ENCODE results near the gene ATP6V1G1.

The ATP6V1G1 gene

DNA sequence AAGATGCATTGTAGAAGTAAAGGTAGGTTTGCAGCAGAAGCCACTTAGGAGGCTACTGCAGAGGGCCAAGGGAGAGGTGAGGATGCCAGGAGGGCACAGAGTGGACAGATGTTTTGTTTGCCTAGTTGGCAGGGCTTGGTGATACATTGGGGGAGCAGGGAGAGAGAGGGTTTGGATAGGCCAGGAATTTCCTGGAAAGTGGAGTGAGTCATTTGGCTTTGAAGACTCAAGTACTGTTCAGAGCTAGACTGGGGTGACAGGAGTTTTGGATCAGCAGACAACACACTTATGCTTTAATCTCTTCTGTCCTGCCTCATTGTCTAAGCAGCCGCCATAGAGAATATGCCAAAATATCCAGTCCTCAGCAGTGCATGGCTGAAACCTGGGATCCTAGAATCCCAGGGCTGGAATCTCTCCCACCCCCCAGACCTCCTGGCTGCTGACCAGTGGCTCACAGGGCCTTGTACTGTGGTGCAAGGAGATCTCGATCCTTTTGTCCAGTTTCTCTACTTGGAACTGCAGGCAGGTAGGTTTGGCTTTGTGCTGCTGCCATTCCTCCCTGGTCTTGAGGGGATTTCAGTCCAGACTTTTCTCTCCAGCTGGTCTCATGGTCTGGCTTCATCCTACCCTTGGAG lies 34.5 kb downstream of the ATP6V1G1 start:
- Histone ChIP-seq H3K4me3 (ENCODE audit: low read depth in 1 of 2, low read length in 2 of 2) (no peak overlapping the region), H3K4me1 (ENCODE audit: control insufficient read depth in 1 of 2, insufficient read depth in 2 of 2, low read length in 2 of 2) (peaks cover 0 to 3% of the 10 kb centered on the region in 2 donors), H3K36me3 (ENCODE audit: control insufficient read depth in 1 of 2, insufficient read depth in 2 of 2, low read length in 2 of 2) (peaks cover 0 to 16% of the 10 kb centered on the region in 2 donors), H3K9ac (ENCODE audit: low read depth in 1 of 2, low read length in 2 of 2) (no peak overlapping the region), H3K27ac (ENCODE audit: low read depth, low read length) (no peak overlapping the region), H3K9me3 (ENCODE audit: control insufficient read depth in 1 of 2, low read length in 2 of 2) (no peaks in the 10 kb centered on the region), H3K27me3 (ENCODE audit: control insufficient read depth in 1 of 2, insufficient read depth in 2 of 2, low read length in 2 of 2) (no peaks in the 10 kb centered on the region)

DNA sequence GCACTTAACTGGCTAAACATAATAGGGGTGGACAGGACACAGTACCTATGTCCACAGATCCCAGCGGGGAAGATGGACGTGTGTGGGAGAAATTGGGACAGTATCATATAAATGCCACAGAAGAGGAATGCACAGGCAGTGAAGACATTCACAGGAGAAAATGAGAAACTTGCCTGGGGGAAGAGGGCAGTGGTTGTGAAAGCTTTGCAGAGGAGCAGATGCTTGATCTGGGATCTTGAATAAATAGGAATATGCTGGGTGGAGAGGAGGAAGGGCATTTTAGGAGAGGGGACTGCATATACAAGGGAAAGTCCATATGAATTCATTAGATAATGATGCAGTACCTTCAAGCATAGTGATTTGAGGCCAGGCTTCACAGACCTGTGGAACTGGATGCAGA lies 37.1 kb downstream of the ATP6V1G1 start:
- no peaks in the 10 kb centered on the region for H3K4me1 ChIP-seq (ENCODE audit: control insufficient read depth in 1 of 2, insufficient read depth in 2 of 2, low read length in 2 of 2)
- no peaks in the 10 kb centered on the region for H3K9me3 ChIP-seq (ENCODE audit: control insufficient read depth in 1 of 2, low read length in 2 of 2)
- peaks cover 0 to 38% of the 10 kb centered on the region in 2 donors for H3K36me3 ChIP-seq (ENCODE audit: control insufficient read depth in 1 of 2, insufficient read depth in 2 of 2, low read length in 2 of 2)
- no peak overlapping the region for H3K9ac ChIP-seq (ENCODE audit: low read depth in 1 of 2, low read length in 2 of 2)
- no peak overlapping the region for H3K27ac ChIP-seq (ENCODE audit: low read depth, low read length)
- no peaks in the 10 kb centered on the region for H3K27me3 ChIP-seq (ENCODE audit: control insufficient read depth in 1 of 2, insufficient read depth in 2 of 2, low read length in 2 of 2)
- H3K4me3 ChIP-seq (ENCODE audit: low read depth in 1 of 2, low read length in 2 of 2), result no peak overlapping the region

DNA sequence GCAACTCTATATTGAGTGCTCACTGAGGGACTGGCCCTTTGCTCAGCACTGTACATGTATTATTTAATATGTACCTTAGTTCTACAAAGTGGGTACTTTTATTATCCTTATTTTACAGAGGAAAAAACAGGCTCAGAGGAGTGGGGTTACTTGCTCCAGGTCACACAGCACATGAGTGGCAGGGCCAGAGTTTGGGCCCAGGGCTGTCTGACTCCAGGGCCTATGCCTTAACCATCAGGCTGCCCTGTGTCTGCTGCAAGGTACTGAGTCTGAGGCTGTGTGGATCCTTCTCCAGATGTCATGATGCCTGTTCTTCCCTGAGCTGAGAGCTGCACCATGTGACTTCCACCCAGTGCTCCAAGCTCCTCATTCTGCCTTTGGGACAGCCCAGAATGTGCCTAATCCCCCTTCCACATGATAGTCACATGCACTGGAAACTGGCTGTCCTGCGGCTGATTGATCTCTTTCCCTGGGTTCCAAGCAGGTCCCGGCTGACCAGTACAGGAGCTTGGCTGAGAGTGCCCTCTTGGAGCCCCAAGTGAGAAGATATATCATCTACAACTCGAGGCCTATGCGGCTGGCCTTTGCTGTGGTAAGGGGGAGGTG lies 38.9 kb downstream of the ATP6V1G1 start:
- no peak overlapping the region for H3K9ac ChIP-seq (ENCODE audit: low read depth in 1 of 2, low read length in 2 of 2)
- H3K4me3 ChIP-seq (ENCODE audit: low read depth in 1 of 2, low read length in 2 of 2), result no peak overlapping the region
- H3K27me3 ChIP-seq (ENCODE audit: control insufficient read depth in 1 of 2, insufficient read depth in 2 of 2, low read length in 2 of 2), result no peaks in the 10 kb centered on the region
- peaks cover 0 to 50% of the 10 kb centered on the region in 2 donors for H3K36me3 ChIP-seq (ENCODE audit: control insufficient read depth in 1 of 2, insufficient read depth in 2 of 2, low read length in 2 of 2)
- H3K4me1 ChIP-seq (ENCODE audit: control insufficient read depth in 1 of 2, insufficient read depth in 2 of 2, low read length in 2 of 2), result no peaks in the 10 kb centered on the region
- no peak overlapping the region for H3K27ac ChIP-seq (ENCODE audit: low read depth, low read length)
- no peaks in the 10 kb centered on the region for H3K9me3 ChIP-seq (ENCODE audit: control insufficient read depth in 1 of 2, low read length in 2 of 2)

DNA sequence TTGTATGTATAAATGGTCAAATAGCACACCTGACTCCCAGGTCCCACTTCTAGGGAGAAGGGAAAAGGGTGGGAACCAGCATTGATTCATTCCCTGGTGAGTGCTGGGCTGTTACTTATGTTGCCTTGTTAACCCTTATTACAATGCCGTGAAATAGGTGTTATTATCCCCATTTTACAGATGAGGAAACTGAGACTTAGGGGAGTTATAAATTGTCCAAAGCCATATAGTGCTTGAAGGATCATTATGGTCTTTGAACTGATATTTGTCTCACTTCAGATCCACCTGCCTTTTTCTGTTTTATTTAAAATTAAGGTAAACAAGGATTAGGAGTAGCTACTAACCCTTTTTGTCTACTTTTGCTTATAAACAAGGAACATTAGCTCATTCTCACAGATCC lies 40.0 kb downstream of the ATP6V1G1 start:
- Histone ChIP-seq H3K27me3 (ENCODE audit: control insufficient read depth in 1 of 2, insufficient read depth in 2 of 2, low read length in 2 of 2) (no peaks in the 10 kb centered on the region), H3K9me3 (ENCODE audit: control insufficient read depth in 1 of 2, low read length in 2 of 2) (no peaks in the 10 kb centered on the region), H3K27ac (ENCODE audit: low read depth, low read length) (no peak overlapping the region), H3K36me3 (ENCODE audit: control insufficient read depth in 1 of 2, insufficient read depth in 2 of 2, low read length in 2 of 2) (peaks cover 2 to 55% of the 10 kb centered on the region in 2 donors), H3K4me3 (ENCODE audit: low read depth in 1 of 2, low read length in 2 of 2) (no peak overlapping the region), H3K4me1 (ENCODE audit: control insufficient read depth in 1 of 2, insufficient read depth in 2 of 2, low read length in 2 of 2) (no peaks in the 10 kb centered on the region), H3K9ac (ENCODE audit: low read depth in 1 of 2, low read length in 2 of 2) (no peak overlapping the region)

DNA sequence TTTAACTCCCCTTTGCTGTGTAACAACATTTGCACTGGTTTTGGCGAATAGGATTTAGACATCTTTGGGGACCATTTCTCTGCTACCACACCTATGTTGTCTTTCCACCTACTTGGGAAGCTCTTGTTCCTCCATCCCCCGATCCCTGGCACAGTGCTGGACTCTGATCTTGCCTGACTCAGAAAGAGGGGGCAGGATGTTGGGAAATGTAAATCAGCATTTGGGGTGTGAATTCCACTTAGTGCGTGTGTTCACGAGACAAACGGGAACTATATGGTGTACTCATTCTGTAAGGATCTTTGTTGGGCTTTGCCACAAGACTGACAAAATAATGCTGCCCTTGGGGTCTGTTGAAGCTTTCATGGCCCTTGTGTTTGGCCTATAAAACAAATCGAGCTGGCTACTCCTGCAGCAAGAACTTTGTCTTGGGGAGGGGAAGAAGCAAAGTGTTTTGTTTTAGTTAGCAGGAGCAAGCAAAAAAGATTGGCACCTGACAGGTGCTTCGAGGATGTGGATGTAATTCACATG lies 42.1 kb downstream of the ATP6V1G1 start:
- no peak overlapping the region for H3K27ac ChIP-seq (ENCODE audit: low read depth, low read length)
- H3K36me3 ChIP-seq (ENCODE audit: control insufficient read depth in 1 of 2, insufficient read depth in 2 of 2, low read length in 2 of 2), result peaks cover 14 to 63% of the 10 kb centered on the region in 2 donors
- no peaks in the 10 kb centered on the region for H3K4me1 ChIP-seq (ENCODE audit: control insufficient read depth in 1 of 2, insufficient read depth in 2 of 2, low read length in 2 of 2)

DNA sequence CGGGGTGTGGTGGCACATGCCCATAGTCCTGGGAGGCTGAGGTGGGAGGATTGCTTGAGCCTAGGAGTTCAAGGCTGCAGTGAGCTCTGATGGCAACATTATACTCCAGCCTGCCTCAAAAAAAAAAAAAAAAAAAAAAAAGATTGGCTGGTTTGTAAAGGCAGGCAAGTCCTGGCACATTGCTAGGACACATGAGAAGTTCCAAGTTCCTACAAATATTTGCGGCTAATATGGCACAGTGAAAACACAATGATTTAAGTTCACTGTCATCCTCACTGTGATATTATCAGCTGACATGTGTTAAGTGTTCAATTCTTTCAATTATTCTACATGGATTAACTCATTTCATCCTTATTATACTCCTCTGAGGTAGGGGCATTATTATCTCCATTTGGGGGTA lies 43.6 kb downstream of the ATP6V1G1 start:
- H3K36me3 ChIP-seq (ENCODE audit: control insufficient read depth in 1 of 2, insufficient read depth in 2 of 2, low read length in 2 of 2), result peaks cover 16 to 68% of the 10 kb centered on the region in 2 donors
- no peaks in the 10 kb centered on the region for H3K4me1 ChIP-seq (ENCODE audit: control insufficient read depth in 1 of 2, insufficient read depth in 2 of 2, low read length in 2 of 2)
- H3K27ac ChIP-seq (ENCODE audit: low read depth, low read length), result no peak overlapping the region
- no peaks in the 10 kb centered on the region for H3K9me3 ChIP-seq (ENCODE audit: control insufficient read depth in 1 of 2, low read length in 2 of 2)
- no peaks in the 10 kb centered on the region for H3K27me3 ChIP-seq (ENCODE audit: control insufficient read depth in 1 of 2, insufficient read depth in 2 of 2, low read length in 2 of 2)
- no peak overlapping the region for H3K9ac ChIP-seq (ENCODE audit: low read depth in 1 of 2, low read length in 2 of 2)
- H3K4me3 ChIP-seq (ENCODE audit: low read depth in 1 of 2, low read length in 2 of 2), result no peak overlapping the region

More for the DNA sequence above, 42.1 kb downstream of the ATP6V1G1 start:
- no peak overlapping the region for H3K9ac ChIP-seq (ENCODE audit: low read depth in 1 of 2, low read length in 2 of 2)
- no peaks in the 10 kb centered on the region for H3K27me3 ChIP-seq (ENCODE audit: control insufficient read depth in 1 of 2, insufficient read depth in 2 of 2, low read length in 2 of 2)
- H3K4me3 ChIP-seq (ENCODE audit: low read depth in 1 of 2, low read length in 2 of 2), result no peak overlapping the region
- no peaks in the 10 kb centered on the region for H3K9me3 ChIP-seq (ENCODE audit: control insufficient read depth in 1 of 2, low read length in 2 of 2)

DNA sequence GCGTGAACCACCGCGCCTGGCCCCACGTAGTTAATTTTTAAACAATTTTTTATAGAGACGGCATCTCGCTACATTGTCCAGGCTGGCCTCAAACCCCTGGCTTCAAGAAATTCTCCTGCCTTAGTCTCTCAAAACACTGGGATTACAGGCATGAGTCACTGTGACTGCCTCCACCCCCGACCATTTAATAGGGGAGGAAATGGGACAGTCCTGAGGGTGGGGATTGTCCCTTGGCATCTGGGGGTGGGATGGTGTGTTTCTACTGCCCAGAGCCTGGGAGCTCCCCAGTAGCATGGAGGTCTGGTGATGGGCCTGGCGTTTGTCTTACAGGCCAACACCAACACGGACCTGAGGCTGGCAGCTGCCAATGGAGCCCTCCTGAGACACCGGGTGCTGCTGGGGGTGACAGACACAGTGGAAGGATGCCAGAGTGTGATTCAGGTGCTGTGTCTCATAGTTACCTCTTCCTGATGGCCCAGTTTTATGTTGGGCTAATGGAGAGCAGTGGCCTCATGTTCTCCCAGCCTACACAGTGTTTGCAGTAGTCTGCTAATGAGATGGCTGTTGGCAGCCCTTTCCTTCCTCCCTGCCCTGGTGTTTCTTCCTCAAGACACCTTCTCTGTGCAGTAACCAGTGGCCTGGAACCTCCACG lies 46.0 kb downstream of the ATP6V1G1 start:
- Histone ChIP-seq H3K4me3 (ENCODE audit: low read depth in 1 of 2, low read length in 2 of 2) (no peak overlapping the region), H3K36me3 (ENCODE audit: control insufficient read depth in 1 of 2, insufficient read depth in 2 of 2, low read length in 2 of 2) (peaks cover 16 to 62% of the 10 kb centered on the region in 2 donors), H3K9ac (ENCODE audit: low read depth in 1 of 2, low read length in 2 of 2) (no peak overlapping the region), H3K27me3 (ENCODE audit: control insufficient read depth in 1 of 2, insufficient read depth in 2 of 2, low read length in 2 of 2) (no peaks in the 10 kb centered on the region), H3K4me1 (ENCODE audit: control insufficient read depth in 1 of 2, insufficient read depth in 2 of 2, low read length in 2 of 2) (no peaks in the 10 kb centered on the region), H3K9me3 (ENCODE audit: control insufficient read depth in 1 of 2, low read length in 2 of 2) (no peaks in the 10 kb centered on the region), H3K27ac (ENCODE audit: low read depth, low read length) (no peak overlapping the region)

DNA sequence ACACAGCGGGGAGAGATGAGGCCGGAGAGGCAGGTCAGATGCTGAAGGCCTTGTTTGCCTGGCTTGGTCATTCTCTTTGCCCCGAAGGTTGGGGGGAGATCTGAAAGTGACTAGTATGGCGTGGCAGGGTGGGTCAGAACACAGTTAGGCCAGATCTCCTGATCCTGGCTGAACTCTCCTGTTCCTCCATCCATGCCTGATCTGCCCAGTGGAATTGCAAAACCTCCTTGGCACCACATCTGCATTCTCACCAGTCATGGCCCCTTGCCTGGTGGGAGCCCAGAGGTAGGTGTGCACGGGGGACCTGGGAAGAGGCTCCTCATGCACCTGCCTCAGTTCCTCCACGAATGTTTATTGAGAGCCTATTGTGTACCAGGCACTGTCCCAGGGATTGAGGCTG lies 46.8 kb downstream of the ATP6V1G1 start:
- H3K9me3 ChIP-seq (ENCODE audit: control insufficient read depth in 1 of 2, low read length in 2 of 2), result no peaks in the 10 kb centered on the region
- H3K9ac ChIP-seq (ENCODE audit: low read depth in 1 of 2, low read length in 2 of 2), result no peak overlapping the region
- no peaks in the 10 kb centered on the region for H3K4me1 ChIP-seq (ENCODE audit: control insufficient read depth in 1 of 2, insufficient read depth in 2 of 2, low read length in 2 of 2)
- H3K36me3 ChIP-seq (ENCODE audit: control insufficient read depth in 1 of 2, insufficient read depth in 2 of 2, low read length in 2 of 2), result peaks cover 16 to 61% of the 10 kb centered on the region in 2 donors
- no peak overlapping the region for H3K4me3 ChIP-seq (ENCODE audit: low read depth in 1 of 2, low read length in 2 of 2)
- H3K27me3 ChIP-seq (ENCODE audit: control insufficient read depth in 1 of 2, insufficient read depth in 2 of 2, low read length in 2 of 2), result no peaks in the 10 kb centered on the region
- no peak overlapping the region for H3K27ac ChIP-seq (ENCODE audit: low read depth, low read length)

DNA sequence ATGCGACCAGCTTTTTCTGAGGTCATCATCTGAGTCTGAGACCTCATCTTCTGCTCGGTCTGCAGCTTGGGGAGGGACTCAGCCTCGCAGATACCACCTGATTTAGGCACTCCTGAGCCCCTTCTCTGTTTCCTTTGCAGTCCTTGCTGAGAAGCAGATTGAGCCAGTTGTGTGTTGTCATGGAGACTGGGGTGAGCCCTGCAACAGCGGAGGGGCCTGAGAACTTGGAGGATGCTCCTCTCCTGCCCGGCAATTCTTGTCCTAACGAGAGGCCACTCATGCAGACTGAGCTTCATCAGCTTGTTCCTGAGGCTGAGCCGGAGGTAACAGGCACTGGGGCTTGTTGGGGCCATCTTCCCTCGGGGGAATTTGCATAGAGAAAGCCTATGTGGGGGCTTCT lies 50.8 kb downstream of the ATP6V1G1 start:
- peaks cover 22 to 48% of the 10 kb centered on the region in 2 donors for H3K36me3 ChIP-seq (ENCODE audit: control insufficient read depth in 1 of 2, insufficient read depth in 2 of 2, low read length in 2 of 2)
- H3K27me3 ChIP-seq (ENCODE audit: control insufficient read depth in 1 of 2, insufficient read depth in 2 of 2, low read length in 2 of 2), result no peaks in the 10 kb centered on the region
- no peak overlapping the region for H3K27ac ChIP-seq (ENCODE audit: low read depth, low read length)
- no peaks in the 10 kb centered on the region for H3K4me1 ChIP-seq (ENCODE audit: control insufficient read depth in 1 of 2, insufficient read depth in 2 of 2, low read length in 2 of 2)
- H3K9ac ChIP-seq (ENCODE audit: low read depth in 1 of 2, low read length in 2 of 2), result no peak overlapping the region
- H3K4me3 ChIP-seq (ENCODE audit: low read depth in 1 of 2, low read length in 2 of 2), result no peak overlapping the region
- no peaks in the 10 kb centered on the region for H3K9me3 ChIP-seq (ENCODE audit: control insufficient read depth in 1 of 2, low read length in 2 of 2)

DNA sequence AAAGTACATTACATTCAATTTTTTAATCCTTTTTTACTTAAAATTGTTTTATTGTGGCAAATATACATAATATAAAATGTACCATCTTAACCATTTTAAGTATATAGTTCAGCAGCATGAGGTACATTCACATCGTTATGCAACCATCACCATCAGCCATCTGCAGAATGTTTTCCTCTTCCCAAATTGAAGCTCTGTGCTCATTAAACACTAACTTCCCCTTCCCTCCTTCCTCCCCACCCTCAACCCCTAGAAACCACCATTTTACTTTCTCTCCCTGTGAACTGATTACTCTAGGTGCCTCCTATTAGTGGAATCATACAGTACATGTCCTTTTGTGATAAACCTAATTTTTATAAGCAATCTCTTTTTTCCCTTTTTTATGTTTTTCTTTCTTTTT lies 54.4 kb downstream of the ATP6V1G1 start:
- H3K36me3 ChIP-seq (ENCODE audit: control insufficient read depth in 1 of 2, insufficient read depth in 2 of 2, low read length in 2 of 2), result peaks cover 17 to 37% of the 10 kb centered on the region in 2 donors
- no peaks in the 10 kb centered on the region for H3K9me3 ChIP-seq (ENCODE audit: control insufficient read depth in 1 of 2, low read length in 2 of 2)
- no peak overlapping the region for H3K4me3 ChIP-seq (ENCODE audit: low read depth in 1 of 2, low read length in 2 of 2)
- H3K9ac ChIP-seq (ENCODE audit: low read depth in 1 of 2, low read length in 2 of 2), result no peak overlapping the region
- no peaks in the 10 kb centered on the region for H3K27me3 ChIP-seq (ENCODE audit: control insufficient read depth in 1 of 2, insufficient read depth in 2 of 2, low read length in 2 of 2)
- H3K4me1 ChIP-seq (ENCODE audit: control insufficient read depth in 1 of 2, insufficient read depth in 2 of 2, low read length in 2 of 2), result no peaks in the 10 kb centered on the region
- H3K27ac ChIP-seq (ENCODE audit: low read depth, low read length), result no peak overlapping the region

Measured in duodenal mucosa (tissue), 2 donors.